Prostate gland (tissue), 2 donors: ENCODE results near the gene CEP128.

Experiments used
- POLR2A ChIP-seq: fragments of 450-650 bp; IDR thresholded peaks from one replicate; pipeline ENCODE4 v1.6.1; 2016; ENCODE audit warnings: antibody characterized with exemption, mild to moderate bottlenecking
- POLR2AphosphoS5 ChIP-seq: sonication (generic); formaldehyde crosslinking; IDR thresholded peaks from one replicate; pipeline ENCODE4 v1.6.1; 2017; ENCODE audit warnings: antibody characterized with exemption
- TF ChIP-seq, protein P1 (sequence below), 4 experiments: fragments of 200-600 bp in 2 of 4; fragments of 450-650 bp in 2 of 4; sonication (generic) in 2 of 4; IDR thresholded peaks; 1 replicate in 3 of 4; 2 replicates in 1 of 4; pipeline ENCODE4 v1.5.1; 2016 to 2019; ENCODE audit warnings: antibody characterized with exemption in 4 of 4, mild to moderate bottlenecking in 2 of 4, moderate library complexity in 2 of 4

DNA sequence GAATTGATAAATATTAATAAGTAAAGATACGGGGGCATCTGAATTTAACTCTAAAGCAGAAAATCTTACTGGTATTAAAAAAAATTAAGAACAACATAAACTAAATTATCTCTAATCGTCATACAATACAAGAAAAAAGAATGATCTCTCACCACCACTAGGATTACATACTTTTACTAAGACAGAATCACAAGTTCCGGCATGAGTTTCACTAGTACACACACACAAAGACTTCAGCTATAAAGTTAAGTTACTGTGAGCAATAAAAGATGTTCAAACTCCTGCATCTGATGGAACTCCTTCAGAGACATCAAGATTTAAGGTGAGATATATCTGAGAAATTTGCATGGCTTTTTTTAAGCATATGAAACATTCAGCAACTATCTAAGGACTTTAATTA lies 21.9 kb downstream of the CEP128 start:
- TF ChIP-seq POLR2A (no peak), POLR2AphosphoS5 (no peak)
- TF ChIP-seq, protein P1, sequence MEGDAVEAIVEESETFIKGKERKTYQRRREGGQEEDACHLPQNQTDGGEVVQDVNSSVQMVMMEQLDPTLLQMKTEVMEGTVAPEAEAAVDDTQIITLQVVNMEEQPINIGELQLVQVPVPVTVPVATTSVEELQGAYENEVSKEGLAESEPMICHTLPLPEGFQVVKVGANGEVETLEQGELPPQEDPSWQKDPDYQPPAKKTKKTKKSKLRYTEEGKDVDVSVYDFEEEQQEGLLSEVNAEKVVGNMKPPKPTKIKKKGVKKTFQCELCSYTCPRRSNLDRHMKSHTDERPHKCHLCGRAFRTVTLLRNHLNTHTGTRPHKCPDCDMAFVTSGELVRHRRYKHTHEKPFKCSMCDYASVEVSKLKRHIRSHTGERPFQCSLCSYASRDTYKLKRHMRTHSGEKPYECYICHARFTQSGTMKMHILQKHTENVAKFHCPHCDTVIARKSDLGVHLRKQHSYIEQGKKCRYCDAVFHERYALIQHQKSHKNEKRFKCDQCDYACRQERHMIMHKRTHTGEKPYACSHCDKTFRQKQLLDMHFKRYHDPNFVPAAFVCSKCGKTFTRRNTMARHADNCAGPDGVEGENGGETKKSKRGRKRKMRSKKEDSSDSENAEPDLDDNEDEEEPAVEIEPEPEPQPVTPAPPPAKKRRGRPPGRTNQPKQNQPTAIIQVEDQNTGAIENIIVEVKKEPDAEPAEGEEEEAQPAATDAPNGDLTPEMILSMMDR (IDR thresholded peaks at IDR 0.05): peak in 1 of 4 experiments; percentile 8
